A673 (cell line): ENCODE results near the gene ZNF219. TPM values are rescaled to one million over a fixed set of nuclear protein-coding genes. Genes with fewer than 3 reads are reported as not detected.

Experiments used
- Bru-seq: library from RNA; stranded (reverse); fragments of 400-500 nt; gene quantifications from one replicate; lab custom pipeline; 2021; lab: Mats Ljungman, UMichigan
- BruChase-seq, 2 experiments: library from RNA; stranded (reverse); fragments of 400-500 nt; gene quantifications; one replicate each; lab custom pipeline; 2021; lab: Mats Ljungman, UMichigan
- BruUV-seq: library from RNA; stranded (reverse); fragments of 400-500 nt; replicated peaks from 2 replicates; lab custom pipeline; 2021; lab: Mats Ljungman, UMichigan
- CTCF ChIA-PET: fragments of 300-600 bp; sonication (Branson Sonifier 250); formaldehyde crosslinking; loops from one replicate; lab custom pipeline; 2022; ENCODE audit warnings: antibody characterized with exemption; lab: Charles Lee
- POLR2A ChIA-PET: fragments of 300-600 bp; sonication (Branson Sonifier 250); formaldehyde crosslinking; loops from one replicate; lab custom pipeline; 2022; ENCODE audit warnings: antibody characterized with exemption; ENCODE audit not compliant: low non-redundant PET; lab: Charles Lee
- DNase-seq: peaks from one replicate; pipeline ENCODE4 v3.0.0-alpha.2; 2015; ENCODE audit warnings: low spot score
- H3K27ac ChIP-seq: fragments of 200-600 bp; sonication (generic); 2 replicates; pipeline ENCODE4 v1.5.1; 2016; ENCODE audit warnings: mixed run types, low read depth, mild to moderate bottlenecking, mixed read lengths, antibody characterized with exemption, low read length; ENCODE audit not compliant: poor library complexity, severe bottlenecking
- H3K27me3 ChIP-seq: fragments of 200-600 bp; sonication (generic); replicated peaks from 2 replicates; pipeline ENCODE4 v1.6.1; 2017; ENCODE audit warnings: mixed run types, low read depth, mild to moderate bottlenecking, mixed read lengths, antibody characterized with exemption, low read length; ENCODE audit not compliant: insufficient read depth, poor library complexity
- H3K36me3 ChIP-seq: fragments of 200-600 bp; sonication (generic); 2 replicates; pipeline ENCODE4 v1.6.1; 2016; ENCODE audit warnings: mixed run types, mild to moderate bottlenecking, mixed read lengths, antibody characterized with exemption, low read length; ENCODE audit not compliant: insufficient read depth, poor library complexity, severe bottlenecking
- H3K4me1 ChIP-seq: fragments of 200-600 bp; sonication (generic); 2 replicates; pipeline ENCODE4 v1.6.1; 2017; ENCODE audit warnings: mixed run types, mild to moderate bottlenecking, mixed read lengths, antibody characterized with exemption, low read length; ENCODE audit not compliant: insufficient read depth, poor library complexity, severe bottlenecking
- H3K4me3 ChIP-seq: fragments of 200-600 bp; sonication (generic); 2 replicates; pipeline ENCODE4 v1.5.1; 2016; ENCODE audit warnings: low read depth, mixed run types, mild to moderate bottlenecking, mixed read lengths, low read length; ENCODE audit not compliant: poor library complexity, severe bottlenecking
- H3K9me3 ChIP-seq: fragments of 200-600 bp; sonication (generic); 2 replicates; pipeline ENCODE4 v1.6.1; 2016; ENCODE audit warnings: mixed run types, low read depth, mild to moderate bottlenecking, mixed read lengths, antibody characterized with exemption, low read length; ENCODE audit not compliant: poor library complexity, severe bottlenecking
- EZH2 ChIP-seq: fragments of 200-600 bp; sonication (generic); IDR thresholded peaks from 2 replicates; pipeline ENCODE4 v1.6.1; 2017; ENCODE audit warnings: borderline replicate concordance, low read depth, mild to moderate bottlenecking, mixed read lengths, antibody characterized with exemption, low read length; ENCODE audit not compliant: poor library complexity, severe bottlenecking
- intact Hi-C: fragments of 100-400 bp; cut with micrococcal nuclease; formaldehyde crosslinking; loops from one replicate; pipeline ENCODE4 v1.10.0; 2022; ENCODE audit not compliant: unreplicated experiment
- long read RNA-seq: library from polyadenylated mRNA; stranded (forward); transcript quantifications from one replicate; pipeline ENCODE4 v2.0.0, GENCODE V29; 2022
- total RNA-seq: library from RNA; stranded (reverse); gene quantifications from 2 replicates; pipeline ENCODE4 v1.2.3, GENCODE V29; 2021
- TF ChIP-seq, protein P1 (sequence below): fragments of 300-800, 200-600 bp; sonication (generic); conservative IDR thresholded peaks from 2 replicates; pipeline ENCODE4 v1.5.1; 2017; ENCODE audit warnings: low read depth, mild to moderate bottlenecking, antibody characterized with exemption, low read length, moderate library complexity, mixed read lengths

ZNF219 gene
- total RNA-seq: 78.0 and 84.6 TPM in 2 replicates
- percentile 71 among the genes with signal in this experiment for Bru-seq, nascent RNA
- BruChase-seq, experiment 1, labeled RNA remaining after a 2-hour chase: percentile 77 among the genes with signal in this experiment
- percentile 73 among the genes with signal in this experiment for BruChase-seq, experiment 2, labeled RNA remaining after a 6-hour chase
- long read RNA-seq, transcript ZNF219-201 (5 exons, 3,071 nt): major isoform, 22 of 97 reads
- long read RNA-seq, partial matches to known transcripts: 51 of 97 reads
- long read RNA-seq, other reads (novel, unspliced or antisense): 18 of 97 reads

DNA sequence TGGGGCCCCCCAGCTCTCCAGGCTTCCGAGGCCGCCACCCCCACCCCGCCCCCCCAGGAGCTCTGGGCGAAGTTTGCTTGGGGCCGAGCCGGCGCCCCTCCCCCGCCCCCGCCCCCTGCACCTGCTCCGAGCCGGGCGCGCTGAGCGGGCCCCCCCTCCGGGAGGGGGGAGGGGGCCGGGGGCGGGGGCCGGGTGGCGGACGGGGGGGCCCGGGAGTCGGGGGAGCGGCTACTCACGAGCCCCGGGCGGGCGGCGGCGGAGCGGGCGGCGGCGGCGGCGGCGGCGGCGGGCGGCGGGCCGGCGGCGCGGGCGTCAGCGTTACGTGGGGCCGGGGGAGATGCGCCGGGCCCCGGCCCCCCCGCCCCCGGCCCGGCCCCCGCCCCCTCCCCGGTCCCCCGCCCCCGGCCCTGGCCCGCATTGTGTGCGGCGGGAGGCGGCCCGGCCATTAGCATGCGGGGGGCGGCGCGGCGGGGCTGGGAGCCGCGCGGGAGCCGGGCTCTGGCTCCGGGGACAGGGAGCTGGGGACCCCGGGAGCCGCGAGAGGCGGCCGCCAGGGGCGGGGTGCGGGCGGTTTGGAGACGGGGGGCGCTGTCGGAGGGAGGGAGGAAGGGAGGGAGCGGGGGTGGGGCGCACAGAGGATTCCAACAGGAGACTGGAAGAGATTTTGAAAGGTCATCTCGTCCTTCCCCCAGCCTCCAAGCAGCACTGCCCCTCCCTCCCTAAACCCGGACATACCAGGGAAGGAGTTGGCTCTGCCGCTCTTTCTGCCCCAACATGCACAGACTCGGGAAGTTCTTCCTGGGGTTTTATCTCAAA, at the start of gene ZNF219:
Gene ZNF219, minus strand, starts transcription at position 580 of the 816 bp plus-strand sequence. CDS start 5,064 bp downstream, outside the sequence.
- BruUV-seq: no TSS peak
- ChIA-PET POLR2A (interaction anchor here (0.5 to 0.6 kb wide), 2 partner anchors 120 to 358 kb away, joined by 3 to 4 read pairs; no protein-coding TSS in a partner anchor), CTCF (interaction anchor here (0.6 to 0.9 kb wide), 2 partner anchors 29 to 172 kb away, joined by 5 to 6 read pairs; no protein-coding TSS in a partner anchor)
- peak within 1 kb of the TSS; percentile 83 for H3K27ac ChIP-seq
- H3K4me1 ChIP-seq: peaks cover 57% of the 10 kb centered on the region
- H3K36me3 ChIP-seq: peaks cover under 1% of the 10 kb centered on the region
- H3K4me3 ChIP-seq: peak within 1 kb of the TSS; percentile 58
- no peaks in the 10 kb centered on the region for H3K9me3 ChIP-seq
- intact Hi-C loops: no loop called here
- DNase-seq: peak; percentile 77
- no peak for TF ChIP-seq EZH2
- TF ChIP-seq, protein P1, sequence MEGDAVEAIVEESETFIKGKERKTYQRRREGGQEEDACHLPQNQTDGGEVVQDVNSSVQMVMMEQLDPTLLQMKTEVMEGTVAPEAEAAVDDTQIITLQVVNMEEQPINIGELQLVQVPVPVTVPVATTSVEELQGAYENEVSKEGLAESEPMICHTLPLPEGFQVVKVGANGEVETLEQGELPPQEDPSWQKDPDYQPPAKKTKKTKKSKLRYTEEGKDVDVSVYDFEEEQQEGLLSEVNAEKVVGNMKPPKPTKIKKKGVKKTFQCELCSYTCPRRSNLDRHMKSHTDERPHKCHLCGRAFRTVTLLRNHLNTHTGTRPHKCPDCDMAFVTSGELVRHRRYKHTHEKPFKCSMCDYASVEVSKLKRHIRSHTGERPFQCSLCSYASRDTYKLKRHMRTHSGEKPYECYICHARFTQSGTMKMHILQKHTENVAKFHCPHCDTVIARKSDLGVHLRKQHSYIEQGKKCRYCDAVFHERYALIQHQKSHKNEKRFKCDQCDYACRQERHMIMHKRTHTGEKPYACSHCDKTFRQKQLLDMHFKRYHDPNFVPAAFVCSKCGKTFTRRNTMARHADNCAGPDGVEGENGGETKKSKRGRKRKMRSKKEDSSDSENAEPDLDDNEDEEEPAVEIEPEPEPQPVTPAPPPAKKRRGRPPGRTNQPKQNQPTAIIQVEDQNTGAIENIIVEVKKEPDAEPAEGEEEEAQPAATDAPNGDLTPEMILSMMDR: 0 out of 2 replicates have a peak, but pooled peaks have one; percentile 23
- H3K27me3 ChIP-seq: no peaks in the 10 kb centered on the region

DNA sequence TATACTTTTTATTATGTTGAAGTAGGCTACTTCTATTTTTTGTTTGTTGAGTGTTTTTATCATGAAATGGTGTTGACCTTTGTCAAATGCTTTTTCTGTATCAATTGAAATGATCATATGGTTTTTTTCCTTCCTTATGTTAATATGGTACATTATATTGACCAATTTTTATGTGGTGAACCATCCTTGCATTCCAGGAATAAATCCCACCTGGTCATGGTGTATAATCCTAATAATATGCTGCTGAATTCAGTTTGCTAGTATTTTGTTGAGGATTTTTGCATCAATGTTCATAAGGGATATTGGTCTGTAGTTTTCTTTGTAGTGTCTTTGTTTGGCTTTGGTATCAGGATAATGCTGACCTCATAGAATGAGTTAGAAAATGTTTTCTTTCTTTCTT, 47.0 kb upstream of the ZNF219 start:
- intact Hi-C loops: no loop called here
- TF ChIP-seq, protein P1: no peak
- no peak for TF ChIP-seq EZH2
- Histone ChIP-seq H3K27me3 (no peaks in the 10 kb centered on the region), H3K4me1 (no peaks in the 10 kb centered on the region), H3K9me3 (peaks cover 11% of the 10 kb centered on the region), H3K27ac (no peak overlapping the region), H3K36me3 (no peaks in the 10 kb centered on the region), H3K4me3 (no peak overlapping the region)
- ChIA-PET CTCF (no interaction called here), POLR2A (no interaction called here)
- no peak for DNase-seq
- no TSS peak for BruUV-seq

DNA sequence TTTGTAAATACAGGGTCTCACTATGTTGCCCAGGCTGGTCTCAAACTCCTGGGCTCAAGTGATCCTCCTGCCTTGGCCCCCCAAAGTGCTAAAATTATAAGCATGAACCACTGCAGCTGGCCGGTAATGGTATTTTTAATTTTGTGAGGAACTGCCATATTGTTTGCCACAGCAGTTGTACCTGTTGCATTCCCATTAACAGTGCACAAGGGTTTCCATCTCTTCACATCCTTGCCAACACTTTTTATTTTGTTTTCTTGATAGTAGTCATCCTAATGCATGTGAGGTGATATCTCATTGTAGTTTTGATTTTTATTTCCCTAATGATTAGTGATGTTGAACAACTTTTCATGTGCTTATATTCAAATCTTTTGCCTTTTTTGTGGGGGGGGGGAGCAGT, 43.9 kb upstream of the ZNF219 start:
- H3K4me3 ChIP-seq: no peak overlapping the region
- H3K27me3 ChIP-seq: no peaks in the 10 kb centered on the region
- H3K4me1 ChIP-seq: no peaks in the 10 kb centered on the region
- H3K27ac ChIP-seq: no peak overlapping the region
- DNase-seq: no peak
- intact Hi-C loops: no loop called here
- no peak for TF ChIP-seq EZH2
- TF ChIP-seq, protein P1: no peak
- no peaks in the 10 kb centered on the region for H3K36me3 ChIP-seq
- BruUV-seq: no TSS peak
- POLR2A ChIA-PET: interaction anchor here (0.7 kb wide), 1 partner anchor 17 kb away, joined by 6 read pairs; no protein-coding TSS in a partner anchor
- CTCF ChIA-PET: no interaction called here
- H3K9me3 ChIP-seq: peaks cover 11% of the 10 kb centered on the region
